ENCODE data around the gene TREML2. TPM values are rescaled to one million over a fixed set of nuclear protein-coding genes. Genes with fewer than 3 reads are reported as not detected.

The TREML2 gene
- total RNA-seq, 6 experiments from 2014 or later: 0.06 to 0.20 (median 0.12) TPM; not detected in 2

DNA sequence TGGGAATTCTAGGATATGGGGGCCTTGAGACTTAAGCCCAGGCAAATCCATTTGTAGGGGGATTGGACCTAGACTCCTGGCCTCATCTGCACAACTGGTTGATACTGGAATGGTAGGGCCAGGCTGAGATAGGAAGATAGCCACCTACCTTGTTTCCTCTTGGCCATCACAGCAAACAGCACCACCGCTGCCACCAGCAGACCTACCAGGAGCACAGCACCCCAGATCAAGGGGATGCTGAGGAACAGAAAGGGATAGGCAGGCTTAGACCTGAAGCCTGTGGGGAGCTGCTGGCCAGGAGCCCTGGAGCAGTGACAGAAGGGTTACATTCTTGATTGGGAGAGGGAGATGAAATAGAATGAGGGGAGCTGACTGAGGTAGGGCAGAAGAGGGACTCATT, 50.3 kb downstream of the TREML2 start:
- TF ChIP-seq POLR2A (IDR thresholded peaks at IDR 0.05) (no peak), CTCF (IDR thresholded peaks at IDR 0.05) (no peak)
- intact Hi-C loops (cut with DNase I): no loop called here
- no peak overlapping the region for H3K4me3 ChIP-seq
- no CpG with 5 or more reads among the region's 1 CpG for WGBS (ENCODE audit: insufficient coverage, low coverage, low lambda C conversion rate, missing lambda C conversion rate)
- no peaks in the 10 kb centered on the region for H3K36me3 ChIP-seq
- DNase-seq (no peak), ATAC-seq (no peak)
- H3K4me1 ChIP-seq: no peaks in the 10 kb centered on the region
- no peak overlapping the region for H3K27ac ChIP-seq
- no peaks in the 10 kb centered on the region for H3K9me3 ChIP-seq
- no peaks in the 10 kb centered on the region for H3K27me3 ChIP-seq

GRCh38 chr6:41147917-41148316, 53.0 kb downstream of the TREML2 start:
- TF ChIP-seq CTCF (IDR thresholded peaks at IDR 0.05) (no peak), POLR2A (IDR thresholded peaks at IDR 0.05) (no peak)
- intact Hi-C loops (cut with DNase I): no loop called here
- Histone ChIP-seq H3K9me3 (no peaks in the 10 kb centered on the region), H3K4me3 (no peak overlapping the region), H3K27ac (no peak overlapping the region), H3K27me3 (no peaks in the 10 kb centered on the region), H3K36me3 (no peaks in the 10 kb centered on the region), H3K4me1 (no peaks in the 10 kb centered on the region)
- DNase-seq: no peak
- WGBS (ENCODE audit: insufficient coverage, low coverage, low lambda C conversion rate, missing lambda C conversion rate): 100% methylated on average over 1 of the region's 1 CpG
- ATAC-seq: no peak

Small RNA genes within 50 kb of the gene (small RNA-seq; reads per million reads assigned to genes)
- 0 reads per million in 2 experiments for gene AL391903.2
- gene RNA5SP207: 5.7 to 10.7 reads per million in 2 experiments

Other genes with a start within 250 kb of the TREML2 start
- gene UNC5CL, start 161.9 kb downstream of the TREML2 start, total RNA-seq: 10 to 100 TPM in 4 of 6 experiments, 1 to 10 TPM in 2; 5.0 to 35.7 (median 13.5) TPM
- under 1 TPM; 0.22 to 0.86 (median 0.52) TPM for gene TSPO2, start 158.7 kb downstream of the TREML2 start, total RNA-seq
- gene APOBEC2, start 147.9 kb downstream of the TREML2 start, total RNA-seq: not detected
- 10 to 100 TPM; 14.8 to 26.2 (median 21.7) TPM for gene OARD1, start 128.8 kb downstream of the TREML2 start, total RNA-seq
- 10 to 100 TPM in 1 of 6 experiments, 1 to 10 TPM in 5; 6.4 to 11.7 (median 7.7) TPM for gene NFYA, start 128.2 kb downstream of the TREML2 start, total RNA-seq
- gene TREML1, start 46.8 kb downstream of the TREML2 start, total RNA-seq: under 1 TPM in 3 of 6 experiments, not detected in 3; 0.43 to 0.62 (median 0.46) TPM
- 1 to 10 TPM in 3 of 6 experiments, under 1 TPM in 3; 0.20 to 4.6 (median 2.3) TPM for gene TREM2, start 38.0 kb downstream of the TREML2 start, total RNA-seq
- under 1 TPM in 2 of 6 experiments, not detected in 4; 0.10 to 0.12 TPM for gene TREML4, start 27.2 kb upstream of the TREML2 start, total RNA-seq
- 1 to 10 TPM in 1 of 6 experiments, under 1 TPM in 4, not detected in 1; 0.51 to 3.3 (median 0.88) TPM for gene TREM1, start 85.5 kb upstream of the TREML2 start, total RNA-seq
- not detected for gene NCR2, start 134.5 kb upstream of the TREML2 start, total RNA-seq

All from right lobe of liver (tissue), 6 donors.